HG03066 (cell line): Measurements from ENCODE around the gene TLX2.
A peak's percentile ranks its signal among the peaks of the same experiment; 100 is the strongest.
"Not testable (repeated sequence)": the region's sequence is repeated elsewhere in the genome, so short reads cannot be mapped to it uniquely, and the experiment has no call there.

Experiments
- ATAC-seq: cut with Tn5 transposase; IDR thresholded peaks from one replicate; pipeline ENCODE4 v1.9.1; 2021; ENCODE audit warnings: low read depth; ENCODE audit not compliant: unreplicated experiment

TLX2 gene

GRCh38 chr2:74552914-74553811 is 38.9 kb downstream of the TLX2 start:
- no peak for ATAC-seq

- peak; percentile 63 for ATAC-seq
Measured at GRCh38 chr2:74553892-74554819, 39.9 kb downstream of the TLX2 start, which contains the start of the genes DOK1 and LOXL3. TSS of gene DOK1 (plus strand) at chr2:74554720. CDS start at chr2:74554755, 35 bp downstream. TSS of gene LOXL3 (minus strand) at chr2:74553942. CDS start at chr2:74552634, 1,308 bp downstream.

- ATAC-seq, result peak; percentile 55
Measured at GRCh38 chr2:74554820-74555531, 40.7 kb downstream of the TLX2 start.

GRCh38 chr2:74555610-74556103 is 41.4 kb downstream of the TLX2 start:
- ATAC-seq, result no peak

- no peak for ATAC-seq
Measured at GRCh38 chr2:74556159-74556558, 41.9 kb downstream of the TLX2 start.

- no peak for ATAC-seq
Measured at GRCh38 chr2:74556831-74557370, 42.7 kb downstream of the TLX2 start.

- ATAC-seq, result no peak
Measured at GRCh38 chr2:74558284-74559230, 44.3 kb downstream of the TLX2 start.

GRCh38 chr2:74559912-74560311 is 45.7 kb downstream of the TLX2 start:
- ATAC-seq, result no peak

GRCh38 chr2:74560591-74560990 is 46.3 kb downstream of the TLX2 start:
- ATAC-seq, result no peak

GRCh38 chr2:74561022-74561421 is 46.8 kb downstream of the TLX2 start:
- not testable (repeated sequence) for ATAC-seq

- no peak for ATAC-seq
Measured at GRCh38 chr2:74562126-74562775, 48.0 kb downstream of the TLX2 start.

GRCh38 chr2:74564222-74564621 is 50.0 kb downstream of the TLX2 start:
- no peak for ATAC-seq

- no peak for ATAC-seq
Measured at GRCh38 chr2:74566076-74566753, 52.0 kb downstream of the TLX2 start.

- ATAC-seq, result no peak
Measured at GRCh38 chr2:74566754-74567085, 52.5 kb downstream of the TLX2 start.
